Neural cell (in vitro differentiated cells): ENCODE data around the gene WDFY1. TPM values are rescaled to one million over a fixed set of nuclear protein-coding genes. Genes with fewer than 3 reads are reported as not detected.

Experiments used
- H2AFZ ChIP-seq: fragments of 200-600, 300-800 bp; sonication (generic), shearing (Covaris generic); 2 replicates; pipeline ENCODE4 v1.6.0; 2014; ENCODE audit warnings: low read depth, mild to moderate bottlenecking, antibody characterized with exemption, low read length, moderate library complexity
- H3F3A ChIP-seq: fragments of 200-600 bp; shearing (Covaris generic); 2 replicates; pipeline ENCODE4 v1.6.1; 2016; ENCODE audit warnings: mild to moderate bottlenecking, moderate library complexity, mixed read lengths, antibody characterized with exemption, low read length; ENCODE audit not compliant: insufficient read depth, poor library complexity, severe bottlenecking
- H3K27ac ChIP-seq: fragments of 200-600, 300-800 bp; sonication (generic), shearing (Covaris generic); 2 replicates; pipeline ENCODE4 v1.5.1; 2014; ENCODE audit warnings: mild to moderate bottlenecking, low read length, moderate library complexity
- H3K27me3 ChIP-seq: fragments of 300-800, 200-600 bp; sonication (generic), shearing (Covaris generic); 2 replicates; pipeline ENCODE4 v1.6.0; 2014; ENCODE audit warnings: mild to moderate bottlenecking, low read depth, low read length, moderate library complexity; ENCODE audit not compliant: insufficient read depth
- H3K36me3 ChIP-seq: fragments of 300-800, 200-600 bp; sonication (generic), shearing (Covaris generic); 2 replicates; pipeline ENCODE4 v1.5.1; 2014; ENCODE audit warnings: mild to moderate bottlenecking, antibody characterized with exemption, low read length, moderate library complexity; ENCODE audit not compliant: insufficient read depth
- H3K4me2 ChIP-seq: fragments of 300-800, 200-600 bp; sonication (generic), shearing (Covaris generic); 2 replicates; pipeline ENCODE4 v1.6.0; 2014; ENCODE audit warnings: mild to moderate bottlenecking, low read length
- H3K4me3 ChIP-seq: fragments of 300-800, 200-600 bp; sonication (generic), shearing (Covaris generic); 2 replicates; pipeline ENCODE4 v1.5.1; 2014; ENCODE audit warnings: mild to moderate bottlenecking, low read length, moderate library complexity
- H3K79me2 ChIP-seq: fragments of 200-600 bp; shearing (Covaris generic); replicated peaks from 2 replicates; pipeline ENCODE4 v1.6.0; 2014; ENCODE audit warnings: mild to moderate bottlenecking, low read length, moderate library complexity; ENCODE audit not compliant: insufficient read depth
- H3K9ac ChIP-seq: fragments of 300-800, 200-600 bp; sonication (generic), shearing (Covaris generic); 2 replicates; pipeline ENCODE4 v1.6.1; 2016; ENCODE audit warnings: mild to moderate bottlenecking, low read length, mixed read lengths
- H3K9me2 ChIP-seq: fragments of 200-600 bp; shearing (Covaris generic); 2 replicates; pipeline ENCODE4 v1.6.1; 2016; ENCODE audit warnings: mild to moderate bottlenecking, low read length, mixed read lengths; ENCODE audit not compliant: insufficient read depth
- H3K9me3 ChIP-seq: fragments of 200-600, 300-800 bp; sonication (generic), shearing (Covaris generic); 2 replicates; pipeline ENCODE4 v1.6.1; 2016; ENCODE audit warnings: mild to moderate bottlenecking, mixed run types, low read length, moderate library complexity, mixed read lengths
- H4K20me1 ChIP-seq: fragments of 200-600 bp; shearing (Covaris generic); 2 replicates; pipeline ENCODE4 v1.6.1; 2016; ENCODE audit warnings: mild to moderate bottlenecking, mixed run types; ENCODE audit not compliant: insufficient read depth
- EP300 ChIP-seq: fragments of 450-650 bp; conservative IDR thresholded peaks from 2 replicates; pipeline ENCODE4 v1.6.1; 2014; ENCODE audit warnings: antibody characterized with exemption, mild to moderate bottlenecking, moderate library complexity; ENCODE audit not compliant: poor library complexity, severe bottlenecking
- EZH2 ChIP-seq: fragments of 200-600, 300-800 bp; shearing (Covaris generic), sonication (generic); IDR thresholded peaks from 2 replicates; pipeline ENCODE4 v1.6.1; 2014; ENCODE audit warnings: antibody characterized with exemption, low read length, borderline replicate concordance, mild to moderate bottlenecking; ENCODE audit not compliant: insufficient read depth, poor library complexity, severe bottlenecking
- MXI1 ChIP-seq: fragments of 450-650 bp; conservative IDR thresholded peaks from 2 replicates; pipeline ENCODE4 v1.6.1; 2014; ENCODE audit warnings: antibody characterized with exemption, mild to moderate bottlenecking; ENCODE audit not compliant: poor library complexity, severe bottlenecking
- POLR2AphosphoS5 ChIP-seq: IDR thresholded peaks from 2 replicates; pipeline ENCODE4 v1.6.1; 2012
- RAD21 ChIP-seq: fragments of 450-650 bp; conservative IDR thresholded peaks from 2 replicates; pipeline ENCODE4 v1.6.1; 2014; ENCODE audit warnings: antibody characterized with exemption, mild to moderate bottlenecking, moderate library complexity
- SMC3 ChIP-seq: fragments of 450-650 bp; conservative IDR thresholded peaks from 2 replicates; pipeline ENCODE4 v1.6.1; 2014; ENCODE audit warnings: antibody characterized with exemption, mild to moderate bottlenecking, moderate library complexity; ENCODE audit not compliant: poor library complexity
- TAF1 ChIP-seq: IDR thresholded peaks from 2 replicates; pipeline ENCODE4 v1.6.1; 2012; ENCODE audit warnings: low read depth
- polyA plus RNA-seq: library from polyadenylated mRNA; depleted of rRNA; stranded (reverse); fragments of >200 nt; gene quantifications from 2 replicates; pipeline ENCODE4 v1.2.3, GENCODE V29; 2014
- TF ChIP-seq, protein P1 (sequence below): IDR thresholded peaks from 2 replicates; pipeline ENCODE4 v1.6.1; 2012; ENCODE audit warnings: borderline replicate concordance
- TF ChIP-seq, protein P2 (sequence below): fragments of 450-650 bp; IDR thresholded peaks from 2 replicates; pipeline ENCODE4 v1.5.1; 2014; ENCODE audit warnings: antibody characterized with exemption, mild to moderate bottlenecking, moderate library complexity; ENCODE audit not compliant: poor library complexity, severe bottlenecking

The WDFY1 gene
- polyA plus RNA-seq, 1 donor from 2014 or later = 49.4 TPM

DNA sequence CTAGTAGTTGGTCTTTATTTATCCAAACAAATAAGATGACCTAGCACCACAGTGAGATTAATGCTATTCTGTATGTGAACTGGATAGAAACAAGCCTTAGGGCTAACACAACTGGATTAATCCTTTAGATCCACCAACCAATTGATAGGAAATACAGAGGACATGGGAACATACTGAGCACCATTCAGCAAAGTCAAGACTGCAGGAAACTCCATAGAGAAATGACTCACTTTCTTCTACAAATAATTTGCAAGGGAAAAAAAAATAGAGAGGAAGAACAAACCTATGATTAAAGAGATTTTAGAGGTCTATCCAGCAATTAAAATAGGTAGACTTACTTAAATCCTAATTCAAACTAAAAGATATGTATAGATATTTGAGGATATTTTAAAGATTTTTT, 23.9 kb downstream of the WDFY1 start:
- H2AFZ ChIP-seq = no peak overlapping the region
- no peaks in the 10 kb centered on the region for H3F3A ChIP-seq
- H3K27me3 ChIP-seq = no peaks in the 10 kb centered on the region
- no peaks in the 10 kb centered on the region for H3K79me2 ChIP-seq
- H3K9ac ChIP-seq = no peak overlapping the region
- TF ChIP-seq, protein P1, sequence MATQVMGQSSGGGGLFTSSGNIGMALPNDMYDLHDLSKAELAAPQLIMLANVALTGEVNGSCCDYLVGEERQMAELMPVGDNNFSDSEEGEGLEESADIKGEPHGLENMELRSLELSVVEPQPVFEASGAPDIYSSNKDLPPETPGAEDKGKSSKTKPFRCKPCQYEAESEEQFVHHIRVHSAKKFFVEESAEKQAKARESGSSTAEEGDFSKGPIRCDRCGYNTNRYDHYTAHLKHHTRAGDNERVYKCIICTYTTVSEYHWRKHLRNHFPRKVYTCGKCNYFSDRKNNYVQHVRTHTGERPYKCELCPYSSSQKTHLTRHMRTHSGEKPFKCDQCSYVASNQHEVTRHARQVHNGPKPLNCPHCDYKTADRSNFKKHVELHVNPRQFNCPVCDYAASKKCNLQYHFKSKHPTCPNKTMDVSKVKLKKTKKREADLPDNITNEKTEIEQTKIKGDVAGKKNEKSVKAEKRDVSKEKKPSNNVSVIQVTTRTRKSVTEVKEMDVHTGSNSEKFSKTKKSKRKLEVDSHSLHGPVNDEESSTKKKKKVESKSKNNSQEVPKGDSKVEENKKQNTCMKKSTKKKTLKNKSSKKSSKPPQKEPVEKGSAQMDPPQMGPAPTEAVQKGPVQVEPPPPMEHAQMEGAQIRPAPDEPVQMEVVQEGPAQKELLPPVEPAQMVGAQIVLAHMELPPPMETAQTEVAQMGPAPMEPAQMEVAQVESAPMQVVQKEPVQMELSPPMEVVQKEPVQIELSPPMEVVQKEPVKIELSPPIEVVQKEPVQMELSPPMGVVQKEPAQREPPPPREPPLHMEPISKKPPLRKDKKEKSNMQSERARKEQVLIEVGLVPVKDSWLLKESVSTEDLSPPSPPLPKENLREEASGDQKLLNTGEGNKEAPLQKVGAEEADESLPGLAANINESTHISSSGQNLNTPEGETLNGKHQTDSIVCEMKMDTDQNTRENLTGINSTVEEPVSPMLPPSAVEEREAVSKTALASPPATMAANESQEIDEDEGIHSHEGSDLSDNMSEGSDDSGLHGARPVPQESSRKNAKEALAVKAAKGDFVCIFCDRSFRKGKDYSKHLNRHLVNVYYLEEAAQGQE = no peak
- TF ChIP-seq, protein P2, sequence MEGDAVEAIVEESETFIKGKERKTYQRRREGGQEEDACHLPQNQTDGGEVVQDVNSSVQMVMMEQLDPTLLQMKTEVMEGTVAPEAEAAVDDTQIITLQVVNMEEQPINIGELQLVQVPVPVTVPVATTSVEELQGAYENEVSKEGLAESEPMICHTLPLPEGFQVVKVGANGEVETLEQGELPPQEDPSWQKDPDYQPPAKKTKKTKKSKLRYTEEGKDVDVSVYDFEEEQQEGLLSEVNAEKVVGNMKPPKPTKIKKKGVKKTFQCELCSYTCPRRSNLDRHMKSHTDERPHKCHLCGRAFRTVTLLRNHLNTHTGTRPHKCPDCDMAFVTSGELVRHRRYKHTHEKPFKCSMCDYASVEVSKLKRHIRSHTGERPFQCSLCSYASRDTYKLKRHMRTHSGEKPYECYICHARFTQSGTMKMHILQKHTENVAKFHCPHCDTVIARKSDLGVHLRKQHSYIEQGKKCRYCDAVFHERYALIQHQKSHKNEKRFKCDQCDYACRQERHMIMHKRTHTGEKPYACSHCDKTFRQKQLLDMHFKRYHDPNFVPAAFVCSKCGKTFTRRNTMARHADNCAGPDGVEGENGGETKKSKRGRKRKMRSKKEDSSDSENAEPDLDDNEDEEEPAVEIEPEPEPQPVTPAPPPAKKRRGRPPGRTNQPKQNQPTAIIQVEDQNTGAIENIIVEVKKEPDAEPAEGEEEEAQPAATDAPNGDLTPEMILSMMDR = no peak
- no peak for TF ChIP-seq RAD21
- no peak for TF ChIP-seq EP300
- TF ChIP-seq POLR2AphosphoS5 = no peak
- TF ChIP-seq TAF1 = no peak
- no peak for TF ChIP-seq MXI1
- no peak for TF ChIP-seq EZH2
- no peak for TF ChIP-seq SMC3
- no peak overlapping the region for H3K4me2 ChIP-seq
- H4K20me1 ChIP-seq = no peaks in the 10 kb centered on the region
- no peak overlapping the region for H3K27ac ChIP-seq
- peaks cover 6% of the 10 kb centered on the region for H3K36me3 ChIP-seq
- no peaks in the 10 kb centered on the region for H3K9me2 ChIP-seq
- no peak overlapping the region for H3K4me3 ChIP-seq
- peaks cover 2% of the 10 kb centered on the region for H3K9me3 ChIP-seq

DNA sequence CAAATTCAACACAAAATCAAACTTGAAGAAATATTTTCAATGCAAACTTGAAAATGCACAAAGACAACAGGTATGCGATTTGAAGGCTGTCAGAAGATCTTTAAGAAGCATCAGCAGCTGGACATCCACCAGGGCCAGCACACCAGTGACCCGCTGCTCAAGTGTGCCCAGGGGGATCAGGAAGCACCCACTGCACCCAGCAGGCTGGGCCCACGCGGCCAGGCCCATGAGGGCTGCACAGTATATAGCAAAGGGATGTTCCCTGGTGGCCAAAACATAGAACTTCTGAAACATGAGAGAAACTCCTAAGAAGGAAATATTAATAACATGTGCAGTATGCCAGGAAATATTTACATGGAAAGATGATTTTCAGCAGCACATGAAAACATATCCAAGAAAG, 25.0 kb downstream of the WDFY1 start:
- TF ChIP-seq SMC3 = no peak
- TF ChIP-seq EZH2 = no peak
- TF ChIP-seq EP300 = no peak
- H4K20me1 ChIP-seq = no peaks in the 10 kb centered on the region
- H3K4me2 ChIP-seq = no peak overlapping the region
- H3K79me2 ChIP-seq = no peaks in the 10 kb centered on the region
- H3K9me3 ChIP-seq = peaks cover 2% of the 10 kb centered on the region
- H3K4me3 ChIP-seq = no peak overlapping the region
- H2AFZ ChIP-seq = no peak overlapping the region
- H3K27ac ChIP-seq = no peak overlapping the region
- H3F3A ChIP-seq = no peaks in the 10 kb centered on the region
- peaks cover 6% of the 10 kb centered on the region for H3K36me3 ChIP-seq
- H3K27me3 ChIP-seq = no peaks in the 10 kb centered on the region
- no peaks in the 10 kb centered on the region for H3K9me2 ChIP-seq
- no peak overlapping the region for H3K9ac ChIP-seq

DNA sequence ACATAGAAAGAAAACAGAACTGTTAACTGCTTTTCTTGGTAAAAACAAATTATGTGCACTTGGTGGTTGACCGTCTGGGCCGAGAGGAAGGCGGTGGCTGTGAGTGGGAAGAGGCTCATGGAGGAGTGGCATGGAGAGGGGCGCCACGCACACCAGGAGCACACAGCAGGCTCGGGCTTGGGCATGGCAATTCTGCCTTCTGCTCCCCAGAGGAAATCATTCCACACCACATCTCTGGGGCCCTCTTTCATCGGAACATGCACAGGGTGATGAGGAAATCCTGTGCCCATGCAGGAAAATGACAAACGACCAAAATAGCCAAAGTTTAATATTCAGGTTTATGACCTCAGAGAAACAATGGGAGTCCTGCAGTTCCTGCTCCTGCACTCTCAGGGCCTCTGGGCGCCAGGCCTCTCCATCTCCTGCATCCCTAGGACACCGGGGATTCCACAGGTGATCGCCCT, 26.4 kb downstream of the WDFY1 start:
- no peaks in the 10 kb centered on the region for H4K20me1 ChIP-seq
- no peak overlapping the region for H3K9ac ChIP-seq
- H3K36me3 ChIP-seq = peaks cover 6% of the 10 kb centered on the region
- no peak overlapping the region for H3K27ac ChIP-seq
- no peak overlapping the region for H2AFZ ChIP-seq
- no peaks in the 10 kb centered on the region for H3F3A ChIP-seq
- TF ChIP-seq, protein P2 = no peak
- TF ChIP-seq RAD21 (no peak), MXI1 (no peak), TAF1 (no peak), SMC3 (no peak), EZH2 (no peak), POLR2AphosphoS5 (no peak)
- no peaks in the 10 kb centered on the region for H3K9me3 ChIP-seq
- no peaks in the 10 kb centered on the region for H3K27me3 ChIP-seq
- H3K79me2 ChIP-seq = no peaks in the 10 kb centered on the region
- H3K4me3 ChIP-seq = no peak overlapping the region
- no peak overlapping the region for H3K4me2 ChIP-seq
- no peaks in the 10 kb centered on the region for H3K9me2 ChIP-seq
